ENCODE measurements around the gene LRP1. TPM values are rescaled to one million over a fixed set of nuclear protein-coding genes. Genes with fewer than 3 reads are reported as not detected.
A peak's percentile ranks its signal among the peaks of the same experiment; 100 is the strongest.

Gene LRP1
- total RNA-seq, 1 donor from 2014 or later: 0.95 TPM

DNA sequence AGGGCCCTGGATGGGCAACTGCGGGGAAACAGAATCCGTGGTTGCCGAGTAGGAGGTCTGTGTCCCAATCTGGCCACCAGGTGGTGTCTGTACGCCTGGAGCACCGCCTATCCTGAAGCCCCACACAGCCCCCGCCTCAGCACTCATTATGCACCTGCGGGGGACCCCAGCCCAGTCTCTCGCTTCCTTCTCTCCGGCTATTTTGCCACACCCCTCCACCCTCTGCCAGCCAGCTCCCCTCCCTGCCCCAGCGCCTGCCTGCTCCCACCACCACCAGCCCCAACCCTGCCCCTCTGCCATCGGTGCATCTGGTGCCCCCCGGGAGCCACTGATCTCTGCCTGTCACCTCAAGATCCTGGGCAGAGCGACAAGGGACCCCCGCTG is 86.1 kb downstream of the LRP1 start:
- no peak for TF ChIP-seq CTCF (IDR thresholded peaks at IDR 0.05)
- peak; percentile 63 for DNase-seq

DNA sequence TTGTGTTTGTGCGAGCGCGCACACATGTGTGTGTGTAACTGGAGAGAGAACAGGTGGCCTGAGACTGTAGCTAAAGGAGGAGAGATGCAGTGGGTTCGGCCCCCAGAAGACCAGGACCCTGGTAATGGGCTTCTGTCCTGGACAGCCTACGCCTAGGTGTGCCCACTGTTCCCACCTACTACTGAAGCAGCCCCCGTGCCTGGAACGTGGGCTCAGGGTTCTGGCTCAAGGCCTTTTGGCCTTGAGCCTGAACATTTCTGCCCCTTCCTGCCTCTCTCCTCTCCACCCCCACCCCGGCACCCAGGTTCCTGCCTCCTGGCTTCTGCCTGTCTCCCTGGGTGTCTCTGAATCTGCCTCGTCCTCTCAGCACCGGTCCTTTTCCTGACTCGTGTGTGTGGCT is 86.8 kb downstream of the LRP1 start:
- ChIA-PET CTCF (interaction anchor here (0.6 to 8.8 kb wide), 5 partner anchors 9 to 238 kb away, joined by 3 to 390 read pairs (median 14); partner anchors contain the start of gene SHMT2), POLR2A (interaction anchor here (1.2 to 8.9 kb wide), 5 partner anchors 11 to 104 kb away, joined by 3 to 175 read pairs (median 15); partner anchors contain the start of genes SHMT2 and STAT6)
- Mint-ChIP-seq H3K9me3 (no peaks in the 10 kb centered on the region), H3K4me3 (peak overlapping the region; percentile 50), H3K27me3 (peaks cover 27% of the 10 kb centered on the region), H3K4me1 (peaks cover 58% of the 10 kb centered on the region), H3K36me3 (ENCODE audit: low read depth) (no peaks in the 10 kb centered on the region), H3K27ac (peak overlapping the region; percentile 81)
- no peak for TF ChIP-seq CTCF (IDR thresholded peaks at IDR 0.05)
- DNase-seq (no peak), ATAC-seq (ENCODE audit: low read depth) (no peak)
- intact Hi-C loops (cut with micrococcal nuclease): loop anchor here (2.0 kb wide), 1 partner anchor 248 kb away; no protein-coding TSS in a partner anchor

More for the DNA sequence above, 86.1 kb downstream of the LRP1 start:
- peaks cover 54% of the 10 kb centered on the region for H3K4me1 Mint-ChIP-seq
- peak overlapping the region; percentile 35 for H3K27ac Mint-ChIP-seq
- H3K4me3 Mint-ChIP-seq: peak overlapping the region; percentile 50
- peaks cover 23% of the 10 kb centered on the region for H3K27me3 Mint-ChIP-seq
- ChIA-PET CTCF (interaction anchor here (0.8 to 8.8 kb wide), 12 partner anchors 9 to 238 kb away, joined by 3 to 390 read pairs (median 4); partner anchors contain the start of gene SHMT2), POLR2A (interaction anchor here (0.6 to 8.9 kb wide), 5 partner anchors 13 to 103 kb away, joined by 3 to 175 read pairs (median 15); partner anchors contain the start of genes SHMT2 and STAT6)
- H3K36me3 Mint-ChIP-seq (ENCODE audit: low read depth): no peaks in the 10 kb centered on the region
- no peaks in the 10 kb centered on the region for H3K9me3 Mint-ChIP-seq
- ATAC-seq (ENCODE audit: low read depth): peak; percentile 29
- intact Hi-C loops (cut with micrococcal nuclease): loop anchor here (2.0 kb wide), 1 partner anchor 248 kb away; no protein-coding TSS in a partner anchor

DNA sequence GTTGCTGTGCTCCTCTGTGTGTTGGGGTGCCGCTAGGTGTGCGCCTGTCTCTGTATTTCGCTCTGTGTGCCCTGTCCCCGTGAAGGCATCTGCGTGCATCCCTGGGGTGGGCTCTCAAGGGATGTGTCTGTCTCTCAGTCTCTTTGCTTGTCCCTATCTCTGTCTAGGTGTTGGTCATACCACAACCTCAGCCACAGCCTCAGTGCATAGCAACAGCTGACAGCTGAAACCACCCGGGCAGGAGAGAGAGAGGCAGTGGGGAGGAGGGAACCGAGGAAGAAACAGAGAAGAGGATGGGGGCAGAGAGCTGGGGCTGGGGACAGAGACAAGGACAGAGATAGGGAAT is 87.4 kb downstream of the LRP1 start:
- no peak for TF ChIP-seq CTCF (IDR thresholded peaks at IDR 0.05)
- intact Hi-C loops (cut with micrococcal nuclease): loop anchor here (1.0 to 2.0 kb wide), 2 partner anchors 14 to 247 kb away; partner anchors contain the start of gene SHMT2
- H3K27me3 Mint-ChIP-seq: peaks cover 27% of the 10 kb centered on the region
- peaks cover 60% of the 10 kb centered on the region for H3K4me1 Mint-ChIP-seq
- H3K4me3 Mint-ChIP-seq: peak overlapping the region; percentile 80
- peak overlapping the region; percentile 81 for H3K27ac Mint-ChIP-seq
- no peaks in the 10 kb centered on the region for H3K36me3 Mint-ChIP-seq (ENCODE audit: low read depth)
- H3K9me3 Mint-ChIP-seq: no peaks in the 10 kb centered on the region
- DNase-seq: peak; percentile 51
- ATAC-seq (ENCODE audit: low read depth): peak; percentile 48
- POLR2A ChIA-PET: interaction anchor here (0.6 to 8.9 kb wide), 5 partner anchors 9 to 32 kb away, joined by 3 to 175 read pairs (median 10); partner anchors contain the start of gene SHMT2
- CTCF ChIA-PET: interaction anchor here (2.4 to 8.8 kb wide), 2 partner anchors 8 to 20 kb away, joined by 14 to 390 read pairs; partner anchors contain the start of gene SHMT2

DNA sequence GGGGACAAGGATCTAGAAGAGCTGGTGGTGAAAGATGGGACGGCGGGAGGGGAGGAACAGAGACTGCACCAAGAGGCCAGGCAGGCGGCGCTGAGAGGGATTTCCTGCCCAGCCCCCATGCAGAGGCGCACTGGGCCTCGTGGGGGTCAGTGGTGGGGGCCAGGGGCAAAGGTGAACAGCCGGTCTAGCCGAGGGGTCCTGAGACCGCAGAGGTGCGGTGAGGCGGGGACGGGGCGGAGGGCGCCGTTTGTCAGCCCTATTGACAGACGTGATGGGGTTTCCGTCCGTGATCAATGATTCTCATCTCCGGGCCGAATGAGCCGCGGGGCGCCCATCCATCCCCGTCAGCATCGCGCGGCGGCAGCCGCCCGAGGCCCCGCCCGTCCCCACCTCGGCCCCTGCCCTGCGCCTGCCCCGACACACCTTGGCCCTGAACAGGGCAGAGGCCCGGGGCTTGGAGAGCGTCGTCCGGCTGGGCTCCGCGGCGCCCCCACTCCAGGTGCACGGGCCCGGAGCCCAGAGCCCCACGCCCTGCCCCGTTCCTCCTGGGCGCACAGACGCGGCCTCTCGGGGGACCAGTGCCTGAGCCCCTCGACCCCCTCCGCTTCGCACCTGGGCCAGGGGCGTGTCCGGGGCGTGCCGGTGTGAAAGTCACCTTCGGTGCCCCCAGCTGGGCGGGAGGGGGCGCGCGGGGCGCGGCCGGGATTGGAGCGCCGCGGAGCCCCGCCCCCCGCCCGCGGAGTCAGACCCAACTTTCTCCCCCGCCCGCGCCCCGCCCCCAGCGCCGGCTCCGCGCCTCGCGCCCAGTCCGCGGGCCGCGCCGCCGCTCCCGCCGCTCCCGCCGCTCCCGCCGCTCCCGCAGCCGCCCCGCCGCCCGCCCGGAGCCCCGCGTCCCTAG is 88.0 kb downstream of the LRP1 start, which contains the start of gene NXPH4:
Gene NXPH4, plus strand, starts transcription at position 781 of the 898 bp plus-strand sequence. CDS start 176 bp downstream, outside the sequence.
- H3K27ac Mint-ChIP-seq: peak within 1 kb of the TSS; percentile 81
- intact Hi-C loops (cut with micrococcal nuclease): loop anchor here (1.0 kb wide), 1 partner anchor 13 kb away; the partner anchor contains the start of gene SHMT2
- DNase-seq: peak; percentile 67
- ChIA-PET CTCF (interaction anchor here (2.4 to 8.8 kb wide), 2 partner anchors 8 to 20 kb away, joined by 14 to 390 read pairs; partner anchors contain the start of gene SHMT2), POLR2A (interaction anchor here (0.6 to 8.9 kb wide), 5 partner anchors 9 to 31 kb away, joined by 3 to 175 read pairs (median 10); partner anchors contain the start of gene SHMT2)
- H3K4me3 Mint-ChIP-seq: peak within 1 kb of the TSS; percentile 86
- TF ChIP-seq CTCF (IDR thresholded peaks at IDR 0.05): no peak
- no peaks in the 10 kb centered on the region for H3K36me3 Mint-ChIP-seq (ENCODE audit: low read depth)
- peak; percentile 47 for ATAC-seq (ENCODE audit: low read depth)
- H3K4me1 Mint-ChIP-seq: peaks cover 66% of the 10 kb centered on the region
- H3K27me3 Mint-ChIP-seq: peaks cover 33% of the 10 kb centered on the region
- no peaks in the 10 kb centered on the region for H3K9me3 Mint-ChIP-seq
